Measurements from ENCODE around the gene AMBRA1.
"Not testable (repeated sequence)": the region's sequence is repeated elsewhere in the genome, so short reads cannot be mapped to it uniquely, and the experiment has no call there.

Gene AMBRA1

GRCh38 chr11:46615756-46616155 lies 21.9 kb upstream of the AMBRA1 start:
- in situ Hi-C loops (cut with HindIII; ENCODE audit: low sequenced_read_pairs), result no loop called here

- in situ Hi-C loops (cut with HindIII; ENCODE audit: low sequenced_read_pairs), result no loop called here
These were observed 18.5 kb upstream of the AMBRA1 start for GRCh38 chr11:46612326-46612725.

- in situ Hi-C loops (cut with HindIII; ENCODE audit: low sequenced_read_pairs), result no loop called here
These were observed 17.9 kb upstream of the AMBRA1 start for GRCh38 chr11:46611526-46612304.

- in situ Hi-C loops (cut with HindIII; ENCODE audit: low sequenced_read_pairs), result no loop called here
These were observed 15.6 kb upstream of the AMBRA1 start for GRCh38 chr11:46609386-46609785.

DNA sequence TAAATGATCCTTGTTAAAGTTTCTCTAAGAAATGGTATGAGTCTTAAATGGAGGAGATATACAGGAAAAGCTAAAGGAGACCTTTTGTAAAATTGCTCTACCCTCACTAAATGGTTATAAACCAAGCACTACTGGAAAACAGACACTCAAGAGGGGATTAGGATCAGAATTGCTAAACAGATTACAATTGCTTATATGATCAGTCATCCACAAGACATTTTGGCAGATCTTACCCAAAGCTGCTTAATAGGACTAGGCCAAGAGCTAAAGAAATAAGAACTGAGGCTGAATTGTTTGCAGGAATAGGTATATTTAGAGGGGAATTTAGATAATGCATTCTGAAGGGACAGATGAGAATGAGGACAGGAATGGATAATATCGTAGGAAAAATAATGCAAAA lies 13.7 kb upstream of the AMBRA1 start:
- in situ Hi-C loops (cut with HindIII; ENCODE audit: low sequenced_read_pairs), result no loop called here

DNA sequence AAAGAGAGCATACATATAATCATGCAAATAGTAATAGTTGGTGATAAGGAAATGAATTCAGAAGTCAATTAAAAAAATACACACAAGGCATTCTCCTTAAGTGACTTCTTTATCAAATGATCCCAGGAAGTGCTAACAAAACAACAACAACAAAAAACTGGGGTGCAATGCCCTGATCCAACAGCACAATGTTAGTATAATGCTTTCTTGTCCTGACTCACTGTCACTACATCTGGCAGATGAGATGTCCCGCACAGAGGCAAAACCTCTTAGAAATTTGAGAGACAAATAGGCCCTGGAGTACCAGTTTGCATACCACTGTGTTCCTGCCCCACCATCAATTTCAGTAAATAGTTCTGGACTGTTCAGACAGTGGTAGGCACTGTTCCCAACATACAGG lies 11.0 kb upstream of the AMBRA1 start:
- in situ Hi-C loops (cut with HindIII; ENCODE audit: low sequenced_read_pairs), result no loop called here

DNA sequence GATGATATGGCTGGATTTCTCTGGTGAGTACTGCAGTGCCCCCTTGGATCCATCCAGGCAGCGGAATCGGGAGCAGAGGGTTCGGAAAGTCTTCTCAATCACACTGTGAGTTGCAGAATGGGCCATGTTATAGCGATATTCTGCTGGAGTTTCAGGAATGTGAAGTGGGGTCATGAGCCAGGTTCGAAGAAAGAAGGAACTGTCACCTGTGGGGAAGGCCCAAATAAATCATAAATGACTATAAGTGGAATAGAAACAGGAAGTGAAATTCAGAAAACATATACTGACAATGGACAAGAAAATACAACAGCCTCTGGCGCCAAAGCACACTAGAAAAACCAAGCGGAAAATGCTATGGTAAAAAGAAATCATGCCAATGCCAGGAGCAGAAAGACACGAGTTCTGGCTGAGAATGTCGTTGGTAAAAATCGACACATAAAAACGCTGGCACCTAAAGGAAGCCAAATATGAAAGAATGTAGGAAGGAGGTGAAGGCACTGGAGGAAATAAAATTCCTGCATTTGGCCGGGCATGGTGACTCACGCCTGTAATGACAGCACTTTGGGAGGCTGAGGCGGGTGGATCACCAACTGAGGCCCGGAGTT lies 10.0 kb upstream of the AMBRA1 start:
- in situ Hi-C loops (cut with HindIII; ENCODE audit: low sequenced_read_pairs), result no loop called here

- in situ Hi-C loops (cut with HindIII; ENCODE audit: low sequenced_read_pairs), result no loop called here
These were observed 7.3 kb upstream of the AMBRA1 start for GRCh38 chr11:46601129-46601528.

GRCh38 chr11:46600194-46600960 lies 6.6 kb upstream of the AMBRA1 start:
- in situ Hi-C loops (cut with HindIII; ENCODE audit: low sequenced_read_pairs), result no loop called here

DNA sequence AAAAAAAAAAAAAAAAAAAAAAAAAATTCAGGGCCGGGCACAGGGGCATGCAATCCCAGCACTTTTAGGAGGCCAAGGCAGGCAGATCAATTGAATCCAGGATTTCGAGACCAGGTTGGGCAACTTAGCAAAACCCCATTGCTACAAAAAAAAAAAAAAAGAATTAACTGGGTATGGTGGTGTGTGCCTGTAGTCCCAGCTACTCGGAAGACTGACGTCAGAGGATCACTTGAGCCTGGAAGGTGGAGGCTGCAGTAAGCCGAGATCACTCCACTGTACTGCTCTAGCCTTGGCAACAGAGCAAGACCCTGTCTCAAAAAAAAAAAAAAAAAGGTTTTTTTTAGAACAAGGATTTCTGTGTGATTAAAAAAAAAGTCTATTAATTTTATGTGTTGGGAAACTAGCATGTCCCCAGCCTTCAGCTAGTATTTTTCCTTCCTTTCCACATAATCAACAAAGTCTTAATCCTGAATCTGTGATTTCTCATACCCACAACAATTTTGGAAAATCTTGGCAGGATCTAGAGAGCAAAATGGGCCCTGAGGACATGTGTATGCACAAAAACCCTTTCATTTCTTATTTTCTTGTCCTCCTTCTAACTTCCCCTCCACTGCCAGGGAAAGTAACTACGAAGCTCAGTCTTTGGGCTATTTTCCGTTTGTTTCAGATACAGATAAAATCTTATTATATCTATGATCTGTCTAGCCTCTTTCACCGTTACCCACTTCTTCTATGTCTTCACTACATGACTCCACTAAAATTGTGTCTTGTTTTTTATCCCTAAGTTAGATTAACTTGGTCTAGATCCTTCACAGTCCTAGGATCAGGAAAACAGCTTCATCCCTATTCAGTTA lies 5.7 kb upstream of the AMBRA1 start:
- in situ Hi-C loops (cut with HindIII; ENCODE audit: low sequenced_read_pairs), result no loop called here

DNA sequence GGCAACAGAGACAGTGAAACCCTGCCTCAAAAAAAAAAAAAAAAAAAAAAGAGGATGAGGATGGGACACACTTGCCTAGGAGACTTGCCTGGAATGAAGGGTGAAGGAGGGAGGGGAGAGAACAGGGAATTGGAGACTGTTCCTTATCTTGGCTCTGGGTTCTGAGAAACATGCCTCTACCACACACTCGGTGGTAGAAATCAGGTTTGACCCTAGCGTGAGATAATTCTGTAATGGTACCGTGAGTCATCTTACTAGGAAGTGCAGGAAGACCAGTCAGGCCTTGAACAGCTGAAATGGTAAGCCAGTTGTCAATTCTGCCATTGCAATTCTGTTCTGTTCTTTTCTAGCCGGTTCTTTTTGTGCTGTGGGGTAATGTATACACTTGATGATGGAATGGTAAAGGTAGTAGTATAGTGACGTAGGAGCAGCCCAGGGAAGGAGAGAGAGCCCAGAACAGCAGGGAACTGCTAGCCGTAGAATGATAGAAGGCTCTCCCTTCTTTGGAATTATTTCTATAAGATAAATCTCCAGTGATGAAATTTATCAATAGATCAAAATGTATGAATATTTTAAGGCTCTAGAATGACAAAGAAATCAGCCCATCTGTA lies 3.9 kb upstream of the AMBRA1 start:
- in situ Hi-C loops (cut with HindIII; ENCODE audit: low sequenced_read_pairs), result no loop called here

DNA sequence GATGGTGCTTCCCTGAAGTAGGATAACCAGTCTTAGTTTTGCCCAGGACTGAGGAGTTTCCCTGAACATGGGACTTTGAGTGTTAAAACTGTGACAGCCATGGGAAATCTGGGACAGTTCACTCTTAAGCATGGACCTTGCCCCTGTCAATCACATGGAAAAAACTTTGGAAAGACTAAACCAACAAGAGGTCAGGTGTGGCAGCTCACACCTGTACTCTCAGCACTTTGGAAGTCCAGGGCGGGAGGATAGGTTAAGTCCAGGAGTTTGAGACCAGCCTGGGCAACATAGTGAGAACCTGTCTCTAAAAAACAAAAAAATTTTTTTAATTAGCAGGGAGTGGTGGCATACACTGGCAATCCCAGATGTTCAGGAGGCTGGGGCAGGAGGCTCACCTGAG lies 3.3 kb upstream of the AMBRA1 start:
- in situ Hi-C loops (cut with HindIII; ENCODE audit: low sequenced_read_pairs), result no loop called here

- in situ Hi-C loops (cut with HindIII; ENCODE audit: low sequenced_read_pairs), result no loop called here
These were observed 962 bp upstream of the AMBRA1 start for GRCh38 chr11:46594785-46595184.

GRCh38 chr11:46594374-46594700 lies 514 bp upstream of the AMBRA1 start:
- in situ Hi-C loops (cut with HindIII; ENCODE audit: low sequenced_read_pairs), result no loop called here

DNA sequence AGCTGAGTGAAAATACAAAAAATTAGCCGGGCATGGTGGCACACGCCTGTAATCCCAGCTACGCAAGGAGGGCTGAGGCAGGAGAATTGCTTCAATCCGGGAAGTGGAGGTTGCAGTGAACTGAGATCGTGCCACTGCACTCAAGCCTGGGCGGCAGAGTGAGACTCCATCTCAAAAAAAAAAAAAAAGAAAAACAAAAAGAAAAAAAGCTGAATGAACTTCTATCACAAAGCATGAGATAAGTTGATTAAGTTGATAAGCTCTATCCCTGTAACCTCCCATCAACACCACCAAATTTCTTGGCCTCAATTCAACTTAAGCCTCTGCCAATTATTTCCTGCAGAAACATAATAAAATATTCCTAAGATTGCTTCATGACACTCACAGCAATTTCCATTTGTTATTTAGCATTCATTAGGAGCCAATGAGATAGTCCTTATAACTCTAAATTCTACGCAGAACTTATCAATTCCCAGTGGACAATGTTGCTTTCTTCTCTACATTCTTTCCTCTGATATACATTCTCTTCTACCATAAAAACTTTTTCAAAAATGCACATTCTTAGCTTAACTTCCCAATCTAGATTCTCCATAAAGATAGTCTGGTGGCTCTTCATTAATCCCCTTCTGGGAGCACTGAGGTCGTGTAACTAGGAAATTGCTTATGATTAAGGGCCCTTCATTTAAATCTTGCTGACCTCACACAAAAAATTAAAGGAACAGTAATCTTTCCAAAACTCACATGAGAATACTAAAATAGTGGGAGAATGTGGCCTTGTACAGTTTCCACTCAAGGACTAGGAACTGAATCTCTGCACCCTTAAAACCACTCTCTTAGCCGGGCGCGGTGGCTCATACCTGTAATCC lies 2.9 kb downstream of the AMBRA1 start:
- in situ Hi-C loops (cut with HindIII; ENCODE audit: low sequenced_read_pairs), result no loop called here

GRCh38 chr11:46588915-46589314 lies 4.9 kb downstream of the AMBRA1 start:
- in situ Hi-C loops (cut with HindIII; ENCODE audit: low sequenced_read_pairs), result no loop called here

DNA sequence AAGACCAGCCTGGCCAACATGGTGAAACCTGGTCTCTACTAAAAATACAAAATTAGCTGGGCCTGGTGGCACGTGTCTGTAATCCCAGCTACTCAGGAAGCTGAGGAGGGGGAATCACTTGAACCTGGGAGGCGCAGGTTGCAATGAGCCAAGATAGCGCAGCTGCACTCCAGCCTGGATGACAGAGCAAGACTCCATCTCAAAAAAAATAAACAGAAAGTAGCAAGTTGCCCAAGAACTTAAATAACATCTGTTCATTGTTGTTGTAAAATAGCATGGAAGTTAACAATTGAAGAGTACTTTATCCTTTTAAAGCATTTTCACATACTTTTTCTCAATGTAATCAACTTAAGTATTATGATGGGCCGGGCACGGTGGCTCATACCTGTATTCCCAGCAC lies 5.7 kb downstream of the AMBRA1 start:
- in situ Hi-C loops (cut with HindIII; ENCODE audit: low sequenced_read_pairs), result no loop called here

DNA sequence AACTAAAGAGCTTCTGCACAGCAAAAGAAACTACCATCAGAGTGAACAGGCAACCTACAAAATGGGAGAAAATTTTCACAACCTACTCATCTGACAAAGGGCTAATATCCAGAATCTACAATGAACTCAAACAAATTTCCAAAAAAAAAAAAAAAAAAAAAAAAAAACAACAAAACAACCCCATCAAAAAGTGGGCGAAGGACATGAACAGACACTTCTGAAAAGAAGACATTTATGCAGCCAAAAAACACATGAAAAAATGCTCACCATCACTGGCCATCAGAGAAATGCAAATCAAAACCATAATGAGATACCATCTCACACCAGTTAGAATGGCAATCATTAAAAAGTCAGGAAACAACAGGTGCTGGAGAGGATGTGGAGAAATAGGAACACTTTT lies 10.3 kb downstream of the AMBRA1 start:
- in situ Hi-C loops (cut with HindIII; ENCODE audit: low sequenced_read_pairs), result not testable (repeated sequence)

GRCh38 chr11:46582588-46582987 lies 11.2 kb downstream of the AMBRA1 start:
- in situ Hi-C loops (cut with HindIII; ENCODE audit: low sequenced_read_pairs), result no loop called here

GRCh38 chr11:46577058-46577457 lies 16.8 kb downstream of the AMBRA1 start:
- in situ Hi-C loops (cut with HindIII; ENCODE audit: low sequenced_read_pairs), result no loop called here

Measured in endothelial cell of hepatic sinusoid (primary cell).